NCI-H226 (cell line): ENCODE measurements around the gene SPCS1.

Experiments used
- DNase-seq: peaks from one replicate; pipeline ENCODE4 v3.0.0-alpha.2; 2015

SPCS1 gene

GRCh38 chr3:52733256-52733891 lies 27.5 kb downstream of the SPCS1 start:
- no peak for DNase-seq

- no peak for DNase-seq
Observed at GRCh38 chr3:52739730-52740129, 33.8 kb downstream of the SPCS1 start.

GRCh38 chr3:52742418-52743041 lies 36.6 kb downstream of the SPCS1 start:
- no peak for DNase-seq

GRCh38 chr3:52743152-52743551 lies 37.2 kb downstream of the SPCS1 start:
- no peak for DNase-seq

GRCh38 chr3:52743721-52744120 lies 37.8 kb downstream of the SPCS1 start:
- no peak for DNase-seq

- no peak for DNase-seq
Observed at GRCh38 chr3:52752045-52752660, 46.2 kb downstream of the SPCS1 start.

- DNase-seq: no peak
Observed at GRCh38 chr3:52754373-52754772, 48.5 kb downstream of the SPCS1 start.

- no peak for DNase-seq
Observed at GRCh38 chr3:52756141-52756540, 50.2 kb downstream of the SPCS1 start.
